D721Med (cell line): ENCODE measurements around the gene DPPA5.

Experiments
- DNase-seq: peaks from one replicate; pipeline ENCODE4 v3.0.0; 2011; ENCODE audit warnings: low spot score; ENCODE audit not compliant: insufficient read length
- FAIRE-seq: peaks from 2 replicates; lab custom pipeline; 2011; peaks lifted over from hg19 to GRCh38; lab: Jason Lieb, UNC
- CTCF ChIP-seq: IDR thresholded peaks from 2 replicates; pipeline ENCODE4 v1.5.1; 2012; ENCODE audit warnings: mild to moderate bottlenecking, control low read depth; ENCODE audit not compliant: insufficient read depth; ENCODE audit errors: missing control alignments

DPPA5 gene

DNA sequence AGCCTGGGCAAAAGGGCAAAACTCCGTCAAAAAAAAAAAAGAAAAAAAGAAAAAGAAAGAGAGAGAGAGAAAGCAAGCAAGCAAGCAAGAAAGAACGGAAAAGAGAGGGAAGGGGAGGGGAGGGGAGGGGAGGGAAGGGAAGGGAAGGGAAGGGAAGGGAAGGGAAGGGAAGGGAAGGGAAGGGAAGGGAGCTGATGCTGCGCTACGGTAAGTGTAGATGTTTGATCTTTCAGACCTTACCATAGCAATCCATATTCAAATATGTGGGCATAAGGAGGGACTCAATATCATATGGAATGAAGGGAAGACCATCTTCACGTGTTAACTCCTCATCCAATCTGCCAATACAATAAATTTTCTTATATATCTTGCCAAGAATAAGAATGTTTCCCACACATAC is 11.9 kb downstream of the DPPA5 start:
- no peak for TF ChIP-seq CTCF
- no peak for DNase-seq
- FAIRE-seq, result no peak

DNA sequence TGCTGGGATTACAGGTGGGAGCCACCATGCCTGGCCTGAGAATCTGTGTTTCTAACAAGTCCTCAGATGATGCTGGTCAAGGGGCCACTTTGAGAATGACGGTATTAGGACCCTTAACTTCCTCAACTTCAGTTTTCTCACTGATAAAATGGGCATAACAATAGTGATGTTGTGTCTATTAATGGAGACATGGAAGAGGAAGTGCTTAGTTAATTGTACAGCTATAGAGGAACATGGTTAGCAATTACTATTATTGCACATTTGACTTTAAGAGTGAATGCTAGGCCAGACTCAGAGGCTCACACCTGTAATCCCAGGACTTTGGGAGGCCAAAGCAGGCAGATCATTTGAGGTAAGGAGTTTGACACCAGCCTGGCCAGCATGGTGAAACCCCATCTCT is 12.7 kb downstream of the DPPA5 start:
- no peak for DNase-seq
- TF ChIP-seq CTCF, result no peak
- FAIRE-seq, result no peak

DNA sequence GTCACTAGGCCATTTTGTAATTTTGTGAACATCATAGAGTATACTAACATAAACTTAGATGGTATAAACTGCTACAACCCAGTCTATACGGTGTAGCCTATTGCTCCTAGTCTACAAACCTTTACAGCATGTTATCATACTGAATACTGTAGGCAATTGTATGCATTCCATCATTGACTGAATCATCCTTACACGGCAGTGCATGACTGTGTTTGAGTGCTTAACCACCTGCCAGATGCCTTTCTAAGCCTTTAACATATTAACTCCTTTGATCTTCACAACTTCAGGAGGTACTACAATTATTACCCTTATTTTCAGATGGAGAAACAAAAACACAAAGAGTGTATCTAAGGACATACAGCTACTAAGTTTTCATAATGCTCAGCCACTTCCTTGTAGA is 14.0 kb downstream of the DPPA5 start:
- DNase-seq (no peak), FAIRE-seq (no peak)
- TF ChIP-seq CTCF, result no peak

- DNase-seq (no peak), FAIRE-seq (no peak)
- TF ChIP-seq CTCF, result no peak
Measured at GRCh38 chr6:73339340-73339739, 14.7 kb downstream of the DPPA5 start.

GRCh38 chr6:73329201-73329600 is 24.9 kb downstream of the DPPA5 start:
- no peak for FAIRE-seq
- TF ChIP-seq CTCF, result no peak
- no peak for DNase-seq

- no peak for TF ChIP-seq CTCF
- FAIRE-seq (no peak), DNase-seq (no peak)
Measured at GRCh38 chr6:73328790-73329189, 25.3 kb downstream of the DPPA5 start.

- no peak for FAIRE-seq
- no peak for TF ChIP-seq CTCF
Measured at GRCh38 chr6:73325656-73326055, 28.4 kb downstream of the DPPA5 start.

More at GRCh38 chr6:73325656-73326055, 28.4 kb downstream of the DPPA5 start:
- no peak for DNase-seq
